ENCODE data around the gene PARVB.

- TF ChIP-seq CTCF (conservative IDR thresholded peaks at IDR 0.05 in 1 of 2, IDR thresholded peaks at IDR 0.05 in 1 of 2; ENCODE audit: low read depth in 1 of 2, low read length in 2 of 2): no peak
- no peak for TF ChIP-seq EZH2 (IDR thresholded peaks at IDR 0.05; ENCODE audit: low read length, missing control alignments)
These were observed 176.3 kb downstream of the PARVB start for GRCh38 chr22:44200451-44200850.
